Fibroblast of gingiva (primary cell): ENCODE measurements around the gene CADPS2.

Experiments
- DNase-seq: peaks from one replicate; pipeline ENCODE4 v3.0.0-alpha.2; 2011; ENCODE audit warnings: low read depth

CADPS2 gene

DNA sequence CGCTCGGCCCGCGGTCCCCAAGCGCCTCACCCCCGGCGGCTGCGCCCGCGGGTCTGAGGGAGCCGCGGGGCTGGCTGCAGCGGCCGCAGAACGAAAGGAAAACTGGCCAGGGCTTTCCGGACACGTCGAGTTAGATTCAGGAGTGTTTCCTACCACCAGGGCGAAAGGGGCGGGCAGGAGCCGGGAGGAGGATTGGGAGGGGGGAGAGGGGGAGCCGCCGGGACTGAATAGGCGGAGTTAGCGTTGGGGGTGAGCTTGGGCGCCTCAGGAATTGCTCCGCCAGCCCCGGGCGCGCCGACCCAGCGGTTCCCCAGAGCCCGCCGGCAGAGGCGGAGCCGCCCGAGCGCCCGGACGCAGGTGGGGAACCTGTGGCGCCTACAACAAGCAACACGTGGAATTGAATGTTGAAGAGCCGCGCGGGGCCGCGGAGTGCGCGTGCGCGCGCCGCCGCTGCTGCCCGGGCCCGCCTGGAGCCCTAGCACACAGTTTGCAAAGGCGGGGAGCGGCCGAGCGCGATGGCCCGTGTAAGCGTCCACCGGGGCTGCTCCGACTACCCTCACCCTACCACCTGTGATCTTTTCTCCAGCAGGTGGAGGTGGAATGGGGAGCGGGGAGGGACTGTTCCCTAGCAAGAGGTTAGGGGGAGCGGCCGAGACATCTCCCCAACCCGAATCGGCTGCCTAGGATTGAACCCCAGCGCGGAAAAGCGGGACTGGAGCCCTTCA, at the start of gene CADPS2:
TSS of gene CADPS2 (minus strand) at position 104 of the 725 bp plus-strand sequence. CDS start 123 bp downstream, outside the sequence.
- DNase-seq = peak; percentile 88

- DNase-seq = no peak
These were observed 49.4 kb upstream of the CADPS2 start for GRCh38 chr7:122935620-122936019.

- no peak for DNase-seq
These were observed 33.5 kb upstream of the CADPS2 start for GRCh38 chr7:122919643-122920181.

- no peak for DNase-seq
These were observed 28.6 kb upstream of the CADPS2 start for GRCh38 chr7:122914812-122915211.

GRCh38 chr7:122913608-122914007, 27.3 kb upstream of the CADPS2 start:
- no peak for DNase-seq

DNA sequence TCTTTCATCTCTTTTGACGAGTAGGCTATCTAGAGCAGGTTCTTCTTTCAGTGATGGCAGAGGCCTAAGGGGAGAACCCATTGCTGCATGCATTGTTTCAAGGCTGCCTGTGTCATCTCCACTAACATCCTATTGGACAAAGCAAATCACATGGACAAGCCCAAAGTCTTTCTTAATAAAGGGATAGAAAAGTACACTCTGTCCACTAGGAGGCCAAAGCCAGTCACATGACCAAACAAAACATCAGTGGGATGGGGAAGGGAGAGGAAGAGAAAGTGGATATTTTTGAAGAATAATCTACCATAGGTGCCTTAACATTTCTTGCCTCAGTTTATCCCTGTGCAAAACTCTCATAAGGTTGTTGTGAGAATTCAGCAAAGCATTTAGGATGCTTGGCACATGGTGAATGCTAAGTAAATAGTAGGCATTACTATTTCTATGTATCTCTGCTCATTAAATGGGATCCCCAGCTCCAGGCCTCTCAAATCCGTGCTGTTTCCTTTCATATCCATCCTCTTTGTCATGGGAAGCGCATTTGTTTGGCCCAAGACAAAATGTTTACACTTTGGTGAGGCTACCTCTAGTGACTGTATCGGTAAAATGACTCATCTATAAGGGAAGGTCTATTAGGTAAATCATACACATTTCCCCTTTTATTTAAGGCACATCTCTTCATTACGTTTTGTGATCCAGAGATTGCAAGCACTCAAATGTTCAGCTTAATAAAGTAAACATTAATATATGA, 16.7 kb upstream of the CADPS2 start:
- no peak for DNase-seq

GRCh38 chr7:122901250-122901649, 15.0 kb upstream of the CADPS2 start:
- DNase-seq = peak; percentile 6

GRCh38 chr7:122896509-122896908, 10.2 kb upstream of the CADPS2 start:
- DNase-seq = no peak

DNA sequence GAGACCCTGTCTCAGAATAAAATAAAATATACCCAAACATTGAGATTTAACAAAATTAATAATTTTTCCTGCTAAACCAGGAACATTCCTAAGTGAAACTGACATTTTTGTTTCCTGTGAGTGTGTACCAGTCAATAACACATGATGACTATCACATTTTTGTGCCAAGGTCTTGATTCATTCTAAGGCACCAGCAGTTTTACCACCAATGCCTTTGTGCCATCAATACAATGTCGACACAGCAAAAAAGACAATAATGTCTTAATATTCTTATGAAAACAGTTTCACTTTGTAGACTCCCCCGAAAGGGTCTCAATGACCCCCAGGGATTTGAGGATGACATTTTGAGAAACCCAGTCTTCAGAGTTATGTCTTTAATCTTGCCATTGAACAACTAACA, 7.2 kb upstream of the CADPS2 start:
- no peak for DNase-seq

DNA sequence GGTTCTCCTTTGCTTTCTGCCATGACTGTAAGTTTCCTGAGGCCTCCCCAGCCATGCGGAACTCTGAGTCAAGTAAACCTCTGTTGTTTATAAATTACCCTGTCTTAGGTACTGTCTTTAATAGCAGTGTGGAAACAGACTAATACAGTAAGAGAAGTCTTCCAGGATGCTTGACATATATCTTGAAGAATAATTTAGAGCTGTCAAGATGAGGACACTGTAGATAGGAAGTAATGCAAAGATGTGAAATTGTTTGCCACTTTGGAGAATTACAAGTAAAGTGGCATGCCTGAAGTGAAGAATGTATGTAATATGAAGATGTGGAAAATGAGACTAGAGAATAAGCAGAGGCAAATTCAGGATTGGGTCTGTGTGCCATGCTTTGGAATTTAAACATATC, 2.9 kb upstream of the CADPS2 start:
- no peak for DNase-seq

GRCh38 chr7:122887848-122888247, 1.6 kb upstream of the CADPS2 start:
- no peak for DNase-seq

GRCh38 chr7:122887198-122887597, 938 bp upstream of the CADPS2 start:
- DNase-seq = peak; percentile 63

DNA sequence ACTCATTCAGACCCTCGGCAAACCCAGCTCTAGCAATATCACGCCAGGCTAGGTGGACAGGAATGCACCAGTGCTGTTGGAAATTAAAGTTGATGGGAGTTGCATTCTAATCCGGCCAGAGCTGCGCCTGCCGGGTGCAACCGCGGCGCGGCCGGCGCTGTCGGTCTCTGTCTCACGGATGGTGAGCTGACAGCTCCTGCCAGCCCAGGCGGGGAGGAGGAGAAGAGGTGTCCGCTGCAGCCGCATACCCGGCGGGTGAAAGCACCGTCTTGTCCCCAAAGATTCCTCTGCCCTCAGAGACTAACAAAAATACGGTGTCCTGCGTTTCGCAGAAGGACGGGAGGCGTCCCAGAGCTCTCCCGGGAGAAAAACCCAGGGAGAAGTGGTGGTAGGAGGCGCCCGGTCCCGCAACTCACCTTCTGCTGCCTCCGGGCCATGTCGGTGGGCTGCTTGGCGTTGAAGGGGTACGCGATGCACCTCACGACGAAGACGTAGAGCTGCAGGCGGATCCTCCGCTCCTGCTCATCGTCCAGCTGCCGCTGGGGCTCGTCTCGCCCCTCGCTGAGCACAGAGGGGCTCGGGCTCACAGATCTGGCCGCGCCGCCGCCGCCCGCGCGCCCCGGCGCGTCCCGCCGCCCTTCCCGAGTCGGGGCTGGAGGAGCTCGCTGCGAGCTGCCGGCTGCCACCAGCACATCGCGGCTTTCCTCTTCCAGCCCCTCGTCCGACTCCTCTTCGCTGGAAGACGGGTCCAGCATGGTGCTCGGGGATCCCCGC, 490 bp downstream of the CADPS2 start:
- DNase-seq = peak; percentile 17

DNA sequence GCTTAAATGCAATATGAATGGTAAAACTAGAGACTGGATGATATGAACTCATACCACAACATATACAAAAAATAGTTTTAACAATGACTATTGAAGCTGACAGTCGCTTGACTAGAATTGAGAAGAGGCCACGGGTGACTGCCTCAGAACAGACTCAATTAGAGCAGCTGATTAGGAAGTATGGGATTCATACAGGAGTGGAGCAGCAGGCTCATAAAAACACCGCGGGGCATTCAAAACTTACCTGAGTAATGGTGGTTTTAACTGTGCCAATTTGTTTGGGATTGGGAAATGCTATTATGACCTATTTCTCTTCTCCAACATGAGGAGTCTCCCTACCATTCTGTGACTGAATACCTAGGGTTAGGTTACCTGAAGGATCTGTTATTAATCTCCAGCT, 2.1 kb downstream of the CADPS2 start:
- no peak for DNase-seq

GRCh38 chr7:122883049-122883680, 3.1 kb downstream of the CADPS2 start:
- DNase-seq = no peak

DNA sequence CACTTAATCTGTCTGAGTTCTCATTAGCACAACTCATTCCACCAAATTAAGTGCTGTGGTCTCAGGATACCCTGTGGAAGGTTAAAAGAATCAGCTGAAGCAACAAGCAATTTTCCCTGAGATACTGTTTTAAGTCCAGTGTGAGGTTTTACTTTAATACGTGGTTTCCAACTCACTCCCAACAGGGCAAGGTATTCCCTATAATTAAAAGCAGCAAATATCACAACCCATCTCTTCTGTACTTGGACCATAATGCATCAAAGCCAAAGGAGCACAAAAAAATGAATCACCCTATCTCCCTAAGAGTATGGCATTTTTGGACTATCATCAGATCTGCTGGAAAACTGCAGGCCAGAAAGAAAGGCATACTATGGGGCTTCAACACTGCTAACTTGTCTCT, 4.9 kb downstream of the CADPS2 start:
- no peak for DNase-seq

GRCh38 chr7:122869260-122869659, 17.0 kb downstream of the CADPS2 start:
- no peak for DNase-seq

DNA sequence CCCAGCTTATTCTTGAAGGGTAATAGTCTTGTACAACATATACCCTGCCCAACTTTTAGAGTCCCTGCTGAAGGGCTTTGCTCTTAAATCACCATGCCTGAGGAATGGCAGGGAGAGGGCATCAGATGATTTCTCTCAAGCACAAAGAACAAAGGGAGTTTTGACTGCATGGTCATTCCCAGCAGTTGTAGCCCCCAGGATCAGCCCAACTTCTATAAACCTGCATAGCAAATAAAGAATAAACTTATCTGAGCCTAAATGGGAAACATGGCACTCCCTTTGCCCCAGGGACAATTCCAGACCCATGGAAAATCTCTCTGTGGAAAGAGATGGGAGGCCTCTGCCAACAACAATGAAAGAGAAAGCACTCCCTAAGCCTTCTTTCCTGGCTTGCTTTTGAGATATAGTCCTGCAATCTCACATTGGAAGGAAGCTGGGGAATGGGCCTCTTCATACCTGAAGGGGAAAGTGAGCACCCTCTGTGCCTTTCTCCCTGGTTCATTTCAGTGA, 18.7 kb downstream of the CADPS2 start:
- no peak for DNase-seq

DNA sequence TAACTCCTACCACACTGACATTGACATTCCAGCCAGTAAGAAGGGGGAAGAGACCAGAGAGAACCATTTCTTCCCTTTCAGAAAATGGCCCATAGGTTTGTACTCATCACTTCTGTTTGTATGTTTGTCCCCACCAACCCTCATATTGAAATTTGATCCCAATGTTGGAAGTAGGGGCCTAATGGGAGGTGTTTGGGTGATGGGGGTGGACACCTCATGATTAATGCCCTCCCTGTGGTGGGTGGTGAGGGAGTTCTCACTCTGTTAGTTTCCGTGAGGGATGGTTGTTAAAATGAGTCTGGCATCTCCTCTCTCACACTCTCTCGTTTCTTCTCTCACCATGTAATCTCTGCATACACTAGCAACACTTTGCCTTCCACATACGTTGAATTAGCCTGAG, 21.4 kb downstream of the CADPS2 start:
- DNase-seq = no peak

DNA sequence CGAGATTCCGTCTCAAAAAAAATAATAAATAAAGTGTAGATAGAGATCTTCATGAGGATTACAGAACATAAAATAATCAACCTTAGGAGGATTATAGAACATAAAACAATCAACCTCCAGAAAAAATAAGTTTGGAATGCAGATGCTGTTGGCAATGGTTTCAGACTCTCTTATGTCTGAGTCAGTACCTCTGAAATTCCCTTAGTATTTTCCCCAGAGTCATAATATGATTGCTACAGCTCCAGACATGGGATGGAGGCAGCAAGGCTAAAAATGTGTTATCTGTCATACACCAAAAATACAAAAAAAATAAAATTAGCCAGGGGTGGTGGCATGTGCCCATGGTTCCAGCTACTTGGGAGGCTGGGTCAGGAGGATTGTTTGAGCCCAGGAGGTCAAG, 22.2 kb downstream of the CADPS2 start:
- DNase-seq = no peak

- DNase-seq = no peak
These were observed 27.9 kb downstream of the CADPS2 start for GRCh38 chr7:122858320-122858719.

DNA sequence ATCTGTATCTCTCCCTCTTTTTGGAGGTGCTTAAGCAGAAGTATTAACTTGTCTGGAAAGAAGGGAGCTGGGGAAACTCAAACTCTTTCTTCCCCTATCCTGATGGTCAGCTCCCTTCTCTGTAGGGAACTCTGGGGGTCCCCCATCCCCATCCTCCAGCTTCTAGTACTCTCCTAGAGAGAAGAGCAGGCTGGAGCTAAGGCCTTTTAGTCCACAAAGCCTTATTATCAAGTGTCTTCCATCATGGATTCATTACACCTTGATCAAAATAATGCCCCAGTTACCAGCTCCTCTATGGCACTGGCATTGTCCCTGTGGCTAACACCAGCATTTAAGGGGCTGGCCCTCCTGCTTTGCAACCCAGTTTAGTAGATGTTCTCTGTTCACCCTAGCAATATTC, 35.7 kb downstream of the CADPS2 start:
- DNase-seq = no peak
